Activated CD8-positive, alpha-beta memory T cell treated with anti-CD3 and anti-CD28 coated beads, Interleukin-2, amount 50 U/mL, for 1 hour (primary cell): ENCODE measurements around the gene JARID2.

Source experiments
- DNase-seq: peaks from one replicate; pipeline ENCODE4 v3.0.0-alpha.2; 2020; ENCODE audit errors: extremely low read depth

JARID2 gene

DNA sequence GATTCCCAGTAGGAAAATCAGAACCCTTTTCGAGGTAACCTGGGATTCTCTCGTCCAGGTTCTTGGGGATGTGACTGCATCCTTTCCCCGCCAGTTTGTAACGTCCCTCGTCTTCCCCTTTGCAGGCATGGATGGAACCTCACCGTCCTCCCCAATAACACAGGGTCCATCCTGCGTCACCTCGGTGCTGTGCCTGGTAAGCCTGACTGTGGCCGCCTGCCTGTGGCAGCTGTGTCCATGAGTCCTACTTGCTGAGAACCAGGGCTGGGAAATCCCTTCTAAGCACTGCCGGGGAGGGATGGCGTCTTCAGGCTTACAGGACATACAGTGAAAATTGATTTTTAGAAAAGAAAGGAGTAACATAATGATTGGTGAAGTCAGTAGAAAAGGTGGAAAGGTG lies 261.4 kb downstream of the JARID2 start:
- no peak for DNase-seq

DNA sequence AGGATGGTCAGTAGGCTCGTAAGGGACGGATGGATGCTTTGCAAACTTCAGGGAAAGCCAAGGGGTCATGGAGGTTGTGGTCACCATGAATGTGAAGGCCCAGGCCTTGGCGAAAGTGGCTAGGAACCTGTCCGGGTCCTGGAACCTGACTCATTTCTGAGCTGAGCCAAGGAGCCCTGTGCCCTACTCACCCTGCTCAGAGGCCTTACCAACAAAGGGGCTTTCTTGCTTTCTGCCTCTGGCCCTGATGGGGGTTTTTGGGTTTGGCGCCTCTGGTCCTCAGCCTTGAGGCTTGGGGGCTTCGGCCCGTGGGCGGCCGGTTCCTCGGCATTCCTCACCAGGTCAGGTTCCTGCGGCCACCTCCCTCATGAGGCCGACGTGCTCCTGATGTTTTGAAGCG lies 261.9 kb downstream of the JARID2 start:
- no peak for DNase-seq

DNA sequence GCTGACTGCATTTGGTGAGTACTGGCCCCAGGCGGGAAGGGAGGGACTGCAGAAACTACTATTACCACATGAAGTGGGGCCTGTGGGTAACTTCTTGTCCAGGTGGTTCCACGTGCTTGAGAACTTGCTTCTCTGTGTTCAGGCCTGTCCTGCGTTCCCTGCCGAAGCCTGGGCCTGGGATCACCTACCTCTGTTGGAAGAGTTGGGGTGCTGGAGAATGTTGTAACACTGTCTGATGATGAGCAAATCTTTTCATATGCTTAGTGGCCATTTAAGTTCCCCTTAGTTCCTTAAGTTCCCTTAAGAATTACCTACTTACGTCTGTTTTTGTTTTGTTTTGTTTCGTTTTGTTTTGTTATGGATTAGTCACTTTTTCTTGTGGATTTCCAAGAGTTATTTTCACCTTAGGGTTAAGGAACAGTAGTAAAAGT lies 262.6 kb downstream of the JARID2 start:
- no peak for DNase-seq

DNA sequence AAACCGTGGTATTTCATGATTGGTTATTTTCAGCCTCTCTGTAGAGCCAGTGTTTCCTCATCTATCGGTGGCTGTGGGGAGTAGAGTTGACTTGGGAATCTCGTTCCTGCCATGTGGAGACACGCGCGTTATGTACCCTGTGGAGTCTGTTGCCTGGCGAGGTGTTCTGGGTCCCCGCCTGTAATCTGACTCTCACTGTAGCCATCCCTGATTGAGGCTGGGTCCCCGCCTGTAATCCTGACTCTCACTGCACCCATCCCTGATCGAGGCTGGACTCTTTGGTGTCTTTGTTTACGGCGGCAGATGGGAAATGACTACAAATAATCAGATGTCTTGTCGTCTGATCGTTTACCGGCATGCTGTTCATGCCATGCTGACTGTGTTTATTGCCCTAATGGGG lies 263.1 kb downstream of the JARID2 start:
- no peak for DNase-seq

DNA sequence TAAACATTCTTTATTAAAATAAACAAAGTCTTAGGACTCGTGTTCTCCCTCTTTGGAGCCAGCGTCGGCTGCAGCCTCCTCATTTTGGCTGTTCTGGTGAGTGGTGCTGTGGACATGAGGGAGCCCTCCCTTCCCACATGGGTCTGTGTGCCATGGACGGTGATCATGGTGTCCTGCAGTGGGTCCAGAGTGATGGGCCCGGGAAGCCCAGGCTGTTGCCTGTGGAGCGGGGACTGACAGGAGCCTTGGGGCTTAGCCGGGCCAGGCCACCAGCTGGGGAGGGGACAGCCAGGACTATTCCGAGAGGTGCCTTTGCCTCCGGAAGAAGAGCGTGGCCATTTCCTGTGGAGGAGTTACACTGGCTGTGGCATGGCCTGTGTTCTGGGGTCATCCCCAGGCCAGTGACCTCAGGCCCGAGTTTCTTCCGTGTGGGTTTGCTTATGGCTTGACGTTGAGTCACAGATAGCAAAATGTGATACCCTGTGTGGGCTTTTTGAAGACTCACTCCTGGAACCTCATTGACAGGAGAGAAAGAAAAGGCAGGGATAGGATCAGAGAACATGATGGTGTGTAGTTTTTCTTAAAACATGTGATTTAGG lies 263.6 kb downstream of the JARID2 start:
- DNase-seq, result no peak

GRCh38 chr6:15510121-15510520 lies 264.3 kb downstream of the JARID2 start:
- DNase-seq, result no peak

DNA sequence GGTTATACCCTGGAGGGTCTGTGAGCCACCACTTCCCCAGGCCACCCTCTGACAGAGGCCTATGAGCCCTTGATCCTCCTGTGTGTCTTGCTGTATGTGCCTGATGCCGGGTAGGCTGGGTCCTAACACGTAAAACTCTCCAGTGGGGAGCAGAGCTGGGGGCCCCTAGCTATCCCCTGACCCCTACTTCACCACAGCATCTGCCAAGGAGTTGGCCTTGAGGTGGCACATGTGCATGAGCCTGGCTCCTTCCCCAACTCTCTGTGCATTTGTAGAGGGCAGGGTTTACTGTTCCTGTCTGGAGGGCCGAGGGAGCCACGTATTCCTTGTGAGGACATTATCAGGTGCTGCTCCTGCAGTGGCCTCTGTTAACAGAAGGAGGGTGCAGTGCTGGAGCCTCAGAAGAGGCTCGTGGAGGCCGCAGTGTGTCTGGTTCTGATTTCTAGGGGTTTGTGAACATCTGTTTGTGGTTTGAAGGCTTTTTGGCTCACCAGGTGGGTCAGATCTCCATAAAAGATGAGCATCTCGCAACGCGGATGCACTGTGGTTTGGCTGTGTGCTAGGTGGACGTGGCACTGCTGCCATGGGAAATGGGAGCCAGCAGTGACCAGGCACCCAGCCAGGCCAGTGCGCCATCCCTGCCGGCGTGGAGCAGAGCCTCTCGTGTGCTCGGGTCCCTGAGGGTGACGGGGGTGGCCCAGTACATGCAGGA lies 264.8 kb downstream of the JARID2 start:
- no peak for DNase-seq

GRCh38 chr6:15511248-15512125 lies 265.6 kb downstream of the JARID2 start:
- DNase-seq, result no peak

- DNase-seq, result no peak
These were observed 266.3 kb downstream of the JARID2 start for GRCh38 chr6:15512126-15512525.

GRCh38 chr6:15512721-15513120 lies 266.9 kb downstream of the JARID2 start:
- DNase-seq, result no peak

- no peak for DNase-seq
These were observed 267.4 kb downstream of the JARID2 start for GRCh38 chr6:15513131-15513771.

DNA sequence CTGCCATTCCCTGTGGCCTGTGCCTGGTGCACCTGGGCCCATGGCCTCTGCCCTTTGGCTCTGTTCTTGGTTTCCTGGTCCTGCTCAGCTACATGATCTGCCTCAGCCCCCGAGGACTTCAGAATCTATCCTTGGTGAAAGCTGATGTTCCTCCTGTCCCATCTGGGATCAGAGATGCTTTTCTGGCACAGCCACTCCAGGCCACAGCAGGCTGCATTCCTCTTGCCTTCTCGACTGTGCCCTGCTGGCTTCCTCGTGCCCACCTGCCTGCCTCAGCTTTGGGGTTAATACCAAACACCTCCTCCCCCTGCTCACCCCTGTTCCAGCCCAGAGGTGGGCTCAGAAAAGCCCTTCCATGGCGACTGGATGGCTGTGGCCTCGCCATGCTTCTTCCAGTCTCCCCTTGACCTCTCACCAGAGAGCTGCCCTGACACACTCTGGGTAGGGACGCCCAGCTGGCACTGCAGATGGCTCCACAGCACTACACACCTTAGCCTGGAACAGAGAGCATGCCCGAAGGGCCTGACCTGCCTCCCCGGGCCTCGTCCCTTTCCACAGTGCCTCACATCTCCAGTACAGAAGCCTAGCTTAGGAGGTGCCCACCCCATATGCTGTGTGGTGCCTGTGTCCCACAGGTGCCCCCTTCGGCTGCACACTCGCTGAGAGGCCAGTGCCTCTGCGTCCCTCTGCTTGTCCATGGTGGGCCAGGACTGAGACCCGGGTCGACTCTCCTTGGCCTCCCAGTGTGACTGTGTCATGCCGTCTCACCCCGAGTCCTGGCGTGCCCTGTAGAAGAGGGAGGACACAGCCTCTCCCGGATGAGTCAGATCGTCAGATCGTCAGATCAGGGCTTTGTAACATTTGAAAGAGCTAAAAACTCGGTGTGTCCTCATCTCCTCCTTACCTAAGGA lies 268.2 kb downstream of the JARID2 start:
- DNase-seq, result no peak

DNA sequence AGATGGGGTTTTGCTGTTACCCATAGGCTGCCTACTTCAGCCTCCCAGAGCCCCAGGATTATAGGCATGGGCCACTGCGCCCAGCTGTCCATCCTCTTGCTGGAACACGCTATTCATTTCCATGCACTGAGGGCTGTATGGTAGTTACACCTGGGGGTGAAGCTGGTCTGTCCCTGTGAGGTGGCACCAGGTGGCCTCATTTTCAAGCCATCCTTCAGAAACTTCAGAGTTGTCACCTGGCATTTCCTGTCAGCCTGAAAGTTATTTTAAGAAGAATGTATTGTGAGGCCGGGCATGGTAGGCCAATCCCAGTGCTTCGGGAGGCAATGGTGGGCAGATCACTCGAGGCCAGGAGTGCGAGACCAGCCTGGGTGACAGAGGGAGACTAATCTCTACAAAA lies 269.4 kb downstream of the JARID2 start:
- no peak for DNase-seq

GRCh38 chr6:15515660-15516375 lies 269.9 kb downstream of the JARID2 start:
- DNase-seq, result no peak

- no peak for DNase-seq
These were observed 270.5 kb downstream of the JARID2 start for GRCh38 chr6:15516378-15516777.

DNA sequence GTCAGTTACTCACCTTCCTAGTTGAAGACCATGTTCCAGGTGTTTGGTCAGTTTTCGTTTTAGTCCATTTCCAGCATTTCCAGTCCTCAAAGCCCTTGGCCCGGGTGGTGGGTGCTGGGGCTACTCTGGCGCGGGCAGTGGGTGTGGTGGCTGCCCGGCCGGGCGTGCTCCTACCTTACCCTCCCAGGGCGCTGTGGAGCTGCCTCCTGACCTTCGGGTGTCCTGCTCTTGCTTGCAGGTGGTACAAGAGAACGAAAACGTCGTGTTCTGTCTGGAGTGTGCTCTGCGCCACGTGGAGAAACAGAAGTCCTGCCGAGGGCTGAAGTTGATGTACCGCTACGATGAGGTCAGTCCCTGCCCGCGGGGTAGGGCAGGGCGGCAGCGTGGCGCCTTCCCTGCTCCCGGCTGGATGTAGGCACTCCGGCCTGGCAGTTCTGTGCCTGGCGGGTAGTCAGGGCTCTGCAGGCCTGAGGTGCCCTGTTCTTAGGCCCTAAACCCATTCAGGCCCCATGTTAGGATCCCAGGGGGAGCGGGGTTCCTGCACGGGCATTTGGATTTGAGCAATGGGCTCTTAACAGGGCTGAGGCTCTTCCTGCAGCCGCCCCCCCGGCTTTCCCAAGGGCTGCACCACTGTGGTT lies 271.2 kb downstream of the JARID2 start:
- DNase-seq, result no peak

DNA sequence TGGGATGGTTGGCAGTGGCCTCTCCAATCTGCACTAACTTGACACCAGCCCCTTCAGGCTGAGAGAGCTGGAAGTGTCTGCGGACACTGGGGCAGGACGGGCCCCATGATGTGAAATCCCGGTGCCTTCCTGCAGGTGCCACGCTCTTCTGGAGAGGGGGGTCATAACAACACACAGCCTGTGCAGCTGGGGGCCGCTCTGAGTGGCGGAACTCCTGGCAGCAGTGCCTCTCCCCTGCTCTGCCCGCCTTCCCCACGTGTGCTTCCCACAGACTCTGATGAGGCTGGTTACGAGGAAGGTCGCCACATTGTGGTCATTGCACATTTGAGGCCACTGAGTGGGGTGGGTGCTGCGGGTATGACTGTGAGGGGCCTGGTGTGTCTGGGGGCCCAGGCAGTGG lies 271.7 kb downstream of the JARID2 start:
- no peak for DNase-seq

DNA sequence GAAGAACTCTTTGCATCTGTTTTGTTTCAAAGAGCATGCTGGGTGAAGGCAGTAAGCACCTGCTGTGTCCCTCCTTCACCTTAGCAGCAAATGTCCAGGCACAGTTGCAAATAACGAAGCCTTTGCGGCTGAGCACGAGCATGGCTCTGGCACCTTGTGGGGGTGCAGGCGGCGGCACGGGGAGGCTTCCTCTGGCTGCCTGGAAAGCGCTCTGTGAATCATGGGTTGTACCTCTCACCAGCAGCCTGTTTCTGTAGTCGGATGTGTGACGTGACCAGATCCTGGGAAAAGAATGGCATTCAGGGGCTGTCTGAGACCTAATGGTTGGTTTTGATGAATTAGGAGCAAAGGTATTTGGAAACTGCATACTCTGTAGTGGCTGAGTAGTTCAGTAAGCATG lies 272.2 kb downstream of the JARID2 start:
- DNase-seq, result no peak

GRCh38 chr6:15518878-15519277 lies 273.0 kb downstream of the JARID2 start:
- DNase-seq, result no peak

DNA sequence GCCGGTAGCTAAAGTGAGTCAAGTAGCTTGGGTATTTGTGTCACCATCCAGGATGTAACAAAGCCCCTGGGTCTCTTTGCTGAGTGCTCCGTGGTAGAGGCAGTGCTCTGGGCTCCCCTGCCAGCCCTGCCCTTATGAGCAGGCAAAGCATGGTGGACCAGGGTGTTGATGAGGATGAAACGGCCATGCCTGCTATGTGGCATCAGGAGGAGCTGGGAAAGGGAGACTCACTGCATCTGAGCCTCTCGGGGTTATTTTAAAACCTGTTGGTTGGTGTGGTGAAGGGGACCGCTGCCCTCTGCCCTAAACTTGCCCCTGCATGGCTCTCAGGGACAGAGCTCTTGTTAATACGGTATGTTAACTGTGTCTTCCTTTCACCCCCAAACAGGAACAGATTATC lies 273.8 kb downstream of the JARID2 start:
- no peak for DNase-seq
